ENCODE measurements around the gene FRZB. TPM values are rescaled to one million over a fixed set of nuclear protein-coding genes. Genes with fewer than 3 reads are reported as not detected.
"Not testable (repeated sequence)": the region's sequence is repeated elsewhere in the genome, so short reads cannot be mapped to it uniquely, and the experiment has no call there.

The FRZB gene
- total RNA-seq, 1 experiment from 2014 or later: 0.08 TPM

DNA sequence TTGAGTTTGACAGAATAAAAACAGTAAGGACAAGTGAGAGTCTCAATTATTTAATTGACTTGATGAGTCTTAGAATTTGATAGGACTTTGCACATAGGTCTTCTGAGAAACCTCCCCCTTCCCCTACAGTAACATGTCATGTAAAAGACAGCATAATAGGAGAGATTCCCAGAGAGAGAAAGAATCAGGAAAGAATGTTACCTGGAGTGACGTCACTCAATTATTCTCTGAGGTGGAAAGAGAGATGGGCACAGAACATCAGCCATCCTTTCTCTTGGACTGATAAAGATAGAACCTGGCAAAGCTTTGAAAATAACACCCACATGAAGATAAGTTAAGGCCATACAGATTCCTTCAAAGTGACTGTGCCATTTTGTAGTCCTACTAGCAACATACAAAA lies 19.3 kb upstream of the FRZB start:
- Histone ChIP-seq H3K9me3 (ENCODE audit: control insufficient read depth, insufficient read depth, low read depth, low read length) (no peaks in the 10 kb centered on the region), H3K4me1 (ENCODE audit: control insufficient read depth, insufficient read depth, low read length) (no peaks in the 10 kb centered on the region), H3K27me3 (ENCODE audit: control insufficient read depth, insufficient read depth, low read length) (no peaks in the 10 kb centered on the region; the same call in none of the 2 replicates), H3K4me3 (ENCODE audit: low read depth in 2 of 2, low read length in 2 of 2) (no peak overlapping the region), H3K36me3 (ENCODE audit: control insufficient read depth, insufficient read depth, low read length) (no peaks in the 10 kb centered on the region; the same call in 1 of the 2 replicates), H3K27ac (ENCODE audit: low read length) (no peak overlapping the region)
- in situ Hi-C loops (cut with HindIII; ENCODE audit: low pct_unique_long_range_greater_than_20kb, low sequenced_read_pairs) (no loop called here), intact Hi-C loops (cut with micrococcal nuclease; ENCODE audit: unreplicated experiment) (no loop called here)
- CTCF ChIA-PET: no interaction called here
- POLR2A ChIA-PET: no interaction called here
- no peak for DNase-seq (ENCODE audit: low read depth, low spot score)
- BruUV-seq (replicated peaks): no TSS peak
- TF ChIP-seq POLR2AphosphoS5 (IDR thresholded peaks at IDR 0.05; ENCODE audit: low read depth, low read length) (no peak), TCF7L2 (IDR thresholded peaks at IDR 0.05; ENCODE audit: low read depth, low read length) (no peak), SIN3A (IDR thresholded peaks at IDR 0.05; ENCODE audit: borderline replicate concordance, insufficient read depth, low read depth, low read length) (no peak)
- TF ChIP-seq, protein P1, sequence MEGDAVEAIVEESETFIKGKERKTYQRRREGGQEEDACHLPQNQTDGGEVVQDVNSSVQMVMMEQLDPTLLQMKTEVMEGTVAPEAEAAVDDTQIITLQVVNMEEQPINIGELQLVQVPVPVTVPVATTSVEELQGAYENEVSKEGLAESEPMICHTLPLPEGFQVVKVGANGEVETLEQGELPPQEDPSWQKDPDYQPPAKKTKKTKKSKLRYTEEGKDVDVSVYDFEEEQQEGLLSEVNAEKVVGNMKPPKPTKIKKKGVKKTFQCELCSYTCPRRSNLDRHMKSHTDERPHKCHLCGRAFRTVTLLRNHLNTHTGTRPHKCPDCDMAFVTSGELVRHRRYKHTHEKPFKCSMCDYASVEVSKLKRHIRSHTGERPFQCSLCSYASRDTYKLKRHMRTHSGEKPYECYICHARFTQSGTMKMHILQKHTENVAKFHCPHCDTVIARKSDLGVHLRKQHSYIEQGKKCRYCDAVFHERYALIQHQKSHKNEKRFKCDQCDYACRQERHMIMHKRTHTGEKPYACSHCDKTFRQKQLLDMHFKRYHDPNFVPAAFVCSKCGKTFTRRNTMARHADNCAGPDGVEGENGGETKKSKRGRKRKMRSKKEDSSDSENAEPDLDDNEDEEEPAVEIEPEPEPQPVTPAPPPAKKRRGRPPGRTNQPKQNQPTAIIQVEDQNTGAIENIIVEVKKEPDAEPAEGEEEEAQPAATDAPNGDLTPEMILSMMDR (IDR thresholded peaks at IDR 0.05): no peak
- TF ChIP-seq, protein P2, sequence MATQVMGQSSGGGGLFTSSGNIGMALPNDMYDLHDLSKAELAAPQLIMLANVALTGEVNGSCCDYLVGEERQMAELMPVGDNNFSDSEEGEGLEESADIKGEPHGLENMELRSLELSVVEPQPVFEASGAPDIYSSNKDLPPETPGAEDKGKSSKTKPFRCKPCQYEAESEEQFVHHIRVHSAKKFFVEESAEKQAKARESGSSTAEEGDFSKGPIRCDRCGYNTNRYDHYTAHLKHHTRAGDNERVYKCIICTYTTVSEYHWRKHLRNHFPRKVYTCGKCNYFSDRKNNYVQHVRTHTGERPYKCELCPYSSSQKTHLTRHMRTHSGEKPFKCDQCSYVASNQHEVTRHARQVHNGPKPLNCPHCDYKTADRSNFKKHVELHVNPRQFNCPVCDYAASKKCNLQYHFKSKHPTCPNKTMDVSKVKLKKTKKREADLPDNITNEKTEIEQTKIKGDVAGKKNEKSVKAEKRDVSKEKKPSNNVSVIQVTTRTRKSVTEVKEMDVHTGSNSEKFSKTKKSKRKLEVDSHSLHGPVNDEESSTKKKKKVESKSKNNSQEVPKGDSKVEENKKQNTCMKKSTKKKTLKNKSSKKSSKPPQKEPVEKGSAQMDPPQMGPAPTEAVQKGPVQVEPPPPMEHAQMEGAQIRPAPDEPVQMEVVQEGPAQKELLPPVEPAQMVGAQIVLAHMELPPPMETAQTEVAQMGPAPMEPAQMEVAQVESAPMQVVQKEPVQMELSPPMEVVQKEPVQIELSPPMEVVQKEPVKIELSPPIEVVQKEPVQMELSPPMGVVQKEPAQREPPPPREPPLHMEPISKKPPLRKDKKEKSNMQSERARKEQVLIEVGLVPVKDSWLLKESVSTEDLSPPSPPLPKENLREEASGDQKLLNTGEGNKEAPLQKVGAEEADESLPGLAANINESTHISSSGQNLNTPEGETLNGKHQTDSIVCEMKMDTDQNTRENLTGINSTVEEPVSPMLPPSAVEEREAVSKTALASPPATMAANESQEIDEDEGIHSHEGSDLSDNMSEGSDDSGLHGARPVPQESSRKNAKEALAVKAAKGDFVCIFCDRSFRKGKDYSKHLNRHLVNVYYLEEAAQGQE (IDR thresholded peaks at IDR 0.05; ENCODE audit: insufficient read depth in 1 of 2, low read depth in 2 of 2, low read length in 1 of 2): no peak
- ATAC-seq: no peak

DNA sequence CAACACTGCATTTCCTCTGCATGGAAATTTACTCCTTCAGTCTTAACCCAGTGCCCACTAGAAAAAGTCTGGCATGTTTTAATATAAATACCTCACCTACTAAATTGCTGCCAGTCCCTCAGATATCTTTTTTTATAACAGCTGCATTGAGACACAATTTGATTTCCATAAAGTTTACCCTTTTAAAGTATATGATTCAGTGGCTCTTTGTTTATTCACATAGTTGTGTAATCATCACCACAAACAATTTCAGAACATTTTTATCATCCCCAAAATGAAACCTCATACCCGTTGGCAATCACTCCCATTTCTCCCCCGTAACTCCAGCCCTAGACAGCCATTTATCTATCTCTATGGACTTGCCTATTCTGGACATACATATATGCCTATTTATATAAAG lies 17.0 kb upstream of the FRZB start:
- Histone ChIP-seq H3K36me3 (ENCODE audit: control insufficient read depth, insufficient read depth, low read length) (no peaks in the 10 kb centered on the region; the same call in 1 of the 2 replicates), H3K4me3 (ENCODE audit: low read depth in 2 of 2, low read length in 2 of 2) (no peak overlapping the region), H3K4me1 (ENCODE audit: control insufficient read depth, insufficient read depth, low read length) (no peaks in the 10 kb centered on the region), H3K9me3 (ENCODE audit: control insufficient read depth, insufficient read depth, low read depth, low read length) (no peaks in the 10 kb centered on the region), H3K27ac (ENCODE audit: low read length) (no peak overlapping the region), H3K27me3 (ENCODE audit: control insufficient read depth, insufficient read depth, low read length) (no peaks in the 10 kb centered on the region; the same call in none of the 2 replicates)
- in situ Hi-C loops (cut with HindIII; ENCODE audit: low pct_unique_long_range_greater_than_20kb, low sequenced_read_pairs) (no loop called here), intact Hi-C loops (cut with micrococcal nuclease; ENCODE audit: unreplicated experiment) (no loop called here)
- ChIA-PET CTCF (interaction anchor here (0.5 kb wide), 1 partner anchor 235 kb away, joined by 4 read pairs; no protein-coding TSS in a partner anchor), POLR2A (no interaction called here)
- no TSS peak for BruUV-seq (replicated peaks)
- TF ChIP-seq, protein P1 (IDR thresholded peaks at IDR 0.05): no peak
- no peak for DNase-seq (ENCODE audit: low read depth, low spot score)
- no peak for ATAC-seq

DNA sequence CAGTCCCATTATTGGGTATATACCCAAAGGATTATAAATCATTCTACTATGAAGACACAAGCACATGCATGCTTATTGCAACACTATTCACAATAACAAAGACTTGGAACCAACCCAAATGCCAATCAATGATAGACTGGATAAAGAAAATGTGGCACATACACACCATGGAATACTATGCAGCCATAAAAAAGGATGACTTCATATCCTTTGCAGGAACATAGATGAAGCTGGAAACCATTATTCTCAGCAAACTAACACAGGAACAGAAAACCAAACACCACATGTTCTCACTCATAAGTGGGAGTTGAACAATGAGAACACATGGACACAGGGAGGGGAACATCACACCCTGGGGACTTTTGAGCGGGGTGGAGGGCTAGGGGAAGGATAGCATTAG lies 13.7 kb upstream of the FRZB start:
- POLR2A ChIA-PET; H3K27ac ChIP-seq (ENCODE audit: low read length); H3K36me3 ChIP-seq (ENCODE audit: control insufficient read depth, insufficient read depth, low read length); CTCF ChIA-PET; in situ Hi-C loops (cut with HindIII; ENCODE audit: low pct_unique_long_range_greater_than_20kb, low sequenced_read_pairs); H3K4me1 ChIP-seq (ENCODE audit: control insufficient read depth, insufficient read depth, low read length); intact Hi-C loops (cut with micrococcal nuclease; ENCODE audit: unreplicated experiment); DNase-seq (ENCODE audit: low read depth, low spot score); H3K4me3 ChIP-seq (ENCODE audit: low read depth in 2 of 2, low read length in 2 of 2); ATAC-seq; BruUV-seq (replicated peaks); H3K9me3 ChIP-seq (ENCODE audit: control insufficient read depth, insufficient read depth, low read depth, low read length); H3K27me3 ChIP-seq (ENCODE audit: control insufficient read depth, insufficient read depth, low read length): not testable (repeated sequence)

DNA sequence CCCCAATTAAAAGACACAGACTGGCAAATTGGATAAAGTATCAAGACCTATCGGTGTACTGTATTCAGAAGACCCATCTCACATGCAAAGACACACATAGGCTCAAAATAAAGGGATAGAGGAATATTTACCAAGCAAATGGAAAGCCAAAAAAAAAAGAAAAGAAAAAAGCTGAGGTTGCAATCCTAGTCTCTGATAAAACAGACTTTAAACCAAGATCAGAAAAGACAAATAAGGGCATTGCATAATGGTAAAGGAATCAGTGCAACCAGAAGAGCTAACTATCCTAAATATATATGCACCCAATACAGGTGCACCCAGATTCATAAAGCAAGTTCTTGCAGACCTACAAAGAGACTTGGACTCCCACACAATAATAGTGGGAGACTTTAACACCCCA lies 10.2 kb upstream of the FRZB start:
- H3K36me3 ChIP-seq (ENCODE audit: control insufficient read depth, insufficient read depth, low read length); BruUV-seq (replicated peaks); POLR2A ChIA-PET; CTCF ChIA-PET; DNase-seq (ENCODE audit: low read depth, low spot score); H3K9me3 ChIP-seq (ENCODE audit: control insufficient read depth, insufficient read depth, low read depth, low read length); H3K27ac ChIP-seq (ENCODE audit: low read length); intact Hi-C loops (cut with micrococcal nuclease; ENCODE audit: unreplicated experiment); H3K27me3 ChIP-seq (ENCODE audit: control insufficient read depth, insufficient read depth, low read length); H3K4me3 ChIP-seq (ENCODE audit: low read depth in 2 of 2, low read length in 2 of 2); in situ Hi-C loops (cut with HindIII; ENCODE audit: low pct_unique_long_range_greater_than_20kb, low sequenced_read_pairs); ATAC-seq; H3K4me1 ChIP-seq (ENCODE audit: control insufficient read depth, insufficient read depth, low read length): not testable (repeated sequence)

Measured in Panc1 (cell line).